HepG2 (cell line): ENCODE results near the gene BCL2L1. TPM values are rescaled to one million over a fixed set of nuclear protein-coding genes. Genes with fewer than 3 reads are reported as not detected.

Experiments used
- AKAP8 ChIP-seq: sonication (generic); formaldehyde crosslinking; IDR thresholded peaks from 2 replicates; pipeline ENCODE4 v1.5.1; 2020; ENCODE audit warnings: mild to moderate bottlenecking, missing genetic modification reagents
- GLI4 ChIP-seq: sonication (generic); formaldehyde crosslinking; IDR thresholded peaks from 2 replicates; pipeline ENCODE4 v1.5.1; 2020; ENCODE audit warnings: missing genetic modification reagents, mild to moderate bottlenecking, moderate library complexity, borderline replicate concordance
- HMGXB3 ChIP-seq: sonication (generic); formaldehyde crosslinking; IDR thresholded peaks from 2 replicates; pipeline ENCODE4 v1.4.0; 2020; ENCODE audit warnings: missing genetic modification reagents, borderline replicate concordance
- HNF4A ChIP-seq: sonication (generic); formaldehyde crosslinking; IDR thresholded peaks from 2 replicates; pipeline ENCODE4 v1.4.0; 2020; ENCODE audit warnings: missing genetic modification reagents
- HOXA9 ChIP-seq: sonication (generic); formaldehyde crosslinking; IDR thresholded peaks from 2 replicates; pipeline ENCODE4 v1.8.1; 2022; ENCODE audit warnings: missing genetic modification reagents, mild to moderate bottlenecking, moderate library complexity, borderline replicate concordance
- KLF16 ChIP-seq, 2 experiments: sonication (generic) in 1 of 2; formaldehyde crosslinking in 1 of 2; IDR thresholded peaks; 2 replicates each; pipeline versions ENCODE4 v1.6.1 to v1.8.0; 2016 to 2023; ENCODE audit warnings: missing genetic modification reagents in 2 of 2, missing compliant biosample characterization in 1 of 2
- LCORL ChIP-seq, 2 experiments: fragments of 450-650 bp in 1 of 2; sonication (generic) in 1 of 2; formaldehyde crosslinking in 1 of 2; IDR thresholded peaks; 2 replicates each; pipeline versions ENCODE4 v1.5.0 to v1.6.1; 2017 to 2020; ENCODE audit warnings: antibody characterized with exemption in 1 of 2, missing genetic modification reagents in 1 of 2
- NFRKB ChIP-seq: fragments of 450-650 bp; IDR thresholded peaks from 2 replicates; pipeline ENCODE4 v1.6.1; 2017
- PAWR ChIP-seq: sonication (generic); formaldehyde crosslinking; IDR thresholded peaks from 2 replicates; pipeline ENCODE4 v1.4.0; 2020; ENCODE audit warnings: missing genetic modification reagents, mild to moderate bottlenecking, borderline replicate concordance
- RCOR2 ChIP-seq: IDR thresholded peaks from 2 replicates; pipeline ENCODE4 v1.6.1; 2016; ENCODE audit warnings: missing biosample characterization, missing genetic modification reagents
- TERF1 ChIP-seq: sonication (generic); formaldehyde crosslinking; IDR thresholded peaks from 2 replicates; pipeline ENCODE4 v1.8.0; 2022; ENCODE audit warnings: mild to moderate bottlenecking, missing genetic modification reagents, moderate library complexity
- THAP8 ChIP-seq: sonication (generic); formaldehyde crosslinking; IDR thresholded peaks from 2 replicates; pipeline ENCODE4 v1.5.1; 2020; ENCODE audit warnings: missing genetic modification reagents, mild to moderate bottlenecking, borderline replicate concordance
- YEATS2 ChIP-seq: sonication (generic); formaldehyde crosslinking; IDR thresholded peaks from 2 replicates; pipeline ENCODE4 v1.4.0; 2020; ENCODE audit warnings: missing genetic modification reagents, borderline replicate concordance
- ZNF121 ChIP-seq: sonication (generic); formaldehyde crosslinking; IDR thresholded peaks from 2 replicates; pipeline ENCODE4 v1.5.0; 2020; ENCODE audit warnings: mild to moderate bottlenecking, missing genetic modification reagents
- ZNF331 ChIP-seq: sonication (generic); formaldehyde crosslinking; IDR thresholded peaks from 2 replicates; pipeline ENCODE4 v1.4.0; 2020; ENCODE audit warnings: missing genetic modification reagents
- ZNF337 ChIP-seq: sonication (generic); formaldehyde crosslinking; IDR thresholded peaks from 2 replicates; pipeline ENCODE4 v1.5.1; 2020; ENCODE audit warnings: missing genetic modification reagents, low read depth, mild to moderate bottlenecking, borderline replicate concordance
- ZNF446 ChIP-seq: sonication (generic); formaldehyde crosslinking; IDR thresholded peaks from 2 replicates; pipeline ENCODE4 v1.5.0; 2020; ENCODE audit warnings: mild to moderate bottlenecking, missing genetic modification reagents
- ZNF451 ChIP-seq: sonication (generic); formaldehyde crosslinking; IDR thresholded peaks from 2 replicates; pipeline ENCODE4 v1.5.0; 2020; ENCODE audit warnings: mild to moderate bottlenecking, missing genetic modification reagents
- ZNF460 ChIP-seq: sonication (generic); formaldehyde crosslinking; IDR thresholded peaks from 2 replicates; pipeline ENCODE4 v1.5.1; 2020; ENCODE audit warnings: missing genetic modification reagents, mild to moderate bottlenecking, borderline replicate concordance
- ZNF574 ChIP-seq: sonication (generic); formaldehyde crosslinking; IDR thresholded peaks from 2 replicates; pipeline ENCODE4 v1.4.0; 2020; ENCODE audit warnings: missing genetic modification reagents
- ZNF790 ChIP-seq: sonication (generic); formaldehyde crosslinking; IDR thresholded peaks from 2 replicates; pipeline ENCODE4 v1.8.0; 2022; ENCODE audit warnings: missing genetic modification reagents, mild to moderate bottlenecking, borderline replicate concordance
- polyA plus RNA-seq, 8 experiments: library from polyadenylated mRNA; depleted of rRNA in 3 of 8; stranded (reverse) in 7 of 8; unstranded in 1 of 8; fragments of >200 nt; fragmentation: Illumina TruSeq in 4 of 8; extraction: Trizol in 4 of 8; gene quantifications; 2 replicates each; pipeline versions ENCODE4 v1.2.1 to v1.2.3, GENCODE V29; 2011 to 2016; ENCODE audit warnings: low read depth in 4 of 8, missing spikeins in 1 of 8, mixed read lengths in 1 of 8; ENCODE audit not compliant: insufficient read depth in 1 of 8
- total RNA-seq, 5 experiments: library from RNA; depleted of rRNA; stranded (reverse); fragments of >200 nt; fragmentation: Illumina TruSeq; extraction: Trizol; gene quantifications; 2 replicates each; pipeline ENCODE4 v1.2.3, GENCODE V29; 2016; ENCODE audit warnings: low read depth in 1 of 5

The BCL2L1 gene
- total and polyA plus RNA-seq, 2 of the 13 experiments (the other 11 are each of a cell fraction or from before 2014, with no cell fraction given) = 164 to 258 TPM

- TF ChIP-seq HMGXB3 = no peak
- no peak for TF ChIP-seq RCOR2 (CRISPR knock-in tag)
- TF ChIP-seq HNF4A (CRISPR knock-in tag) = peak; percentile 42; the same call in 1 of the 2 replicates
- TF ChIP-seq HOXA9 = no peak
- TF ChIP-seq THAP8 = no peak
- TF ChIP-seq LCORL (IDR thresholded peaks at IDR 0.05) = no peak
- TF ChIP-seq LCORL (CRISPR knock-in tag; IDR thresholded peaks at IDR 0.05) = no peak
- no peak for TF ChIP-seq KLF16 (CRISPR knock-in tag; IDR thresholded peaks at IDR 0.05)
- TF ChIP-seq ZNF446 (CRISPR knock-in tag) = no peak
- TF ChIP-seq AKAP8 (CRISPR knock-in tag) = no peak
- TF ChIP-seq ZNF574 (CRISPR knock-in tag) = 0 out of 2 replicates have a peak, but pooled peaks have one; percentile 27
- TF ChIP-seq GLI4 = no peak
- TF ChIP-seq YEATS2 = no peak
- no peak for TF ChIP-seq TERF1 (CRISPR knock-in tag)
- TF ChIP-seq ZNF121 (CRISPR knock-in tag) = peak; percentile 19; the same call in 1 of the 2 replicates
- TF ChIP-seq ZNF460 = peak; percentile 81; the same call in 1 of the 2 replicates
- TF ChIP-seq ZNF331 (CRISPR knock-in tag) = no peak
- no peak for TF ChIP-seq NFRKB
- no peak for TF ChIP-seq ZNF790 (CRISPR knock-in tag)
- TF ChIP-seq ZNF337 (CRISPR knock-in tag) = no peak
- no peak for TF ChIP-seq ZNF451
- TF ChIP-seq PAWR (CRISPR knock-in tag) = no peak
Observed at GRCh38 chr20:31617432-31618104, 105.1 kb downstream of the BCL2L1 start (continued).
